ENCODE measurements around the gene BICC1.
A peak's percentile ranks its signal among the peaks of the same experiment; 100 is the strongest.

BICC1 gene

DNA sequence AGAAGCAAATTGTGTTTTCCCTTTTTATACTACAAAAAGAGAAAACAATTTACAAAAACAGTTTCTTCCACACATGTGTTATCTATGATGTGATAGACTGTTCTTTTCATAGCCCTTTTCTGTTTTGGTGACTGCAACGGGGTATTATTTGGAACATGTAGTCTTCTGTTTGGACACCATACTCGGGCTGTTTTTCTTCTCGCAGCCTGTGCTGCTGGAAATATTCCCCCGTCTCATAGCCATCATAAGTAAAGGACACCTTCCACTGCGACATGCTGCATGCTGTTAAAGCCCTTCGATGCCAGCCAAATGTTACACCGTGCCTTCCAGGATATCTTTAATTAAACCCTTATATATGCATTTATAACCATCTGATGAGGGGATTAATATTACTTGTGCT lies 222.4 kb downstream of the BICC1 start:
- H3K4me3 ChIP-seq (ENCODE audit: insufficient read depth, low read depth, low read length), result no peak overlapping the region
- H3K27me3 ChIP-seq (ENCODE audit: control insufficient read depth, insufficient read depth, low read length, poor library complexity, severe bottlenecking), result no peaks in the 10 kb centered on the region
- no peaks in the 10 kb centered on the region for H3K9me3 ChIP-seq (ENCODE audit: control insufficient read depth, low read length)
- no peak overlapping the region for H3K27ac ChIP-seq (ENCODE audit: insufficient read depth, low read depth, low read length, poor library complexity, severe bottlenecking)
- WGBS, 2 experiments, result 79 to 80% methylated on average over 6 of the region's 7 CpGs
- H3K36me3 ChIP-seq (ENCODE audit: control insufficient read depth, insufficient read depth, low read length), result no peaks in the 10 kb centered on the region
- no peaks in the 10 kb centered on the region for H3K4me1 ChIP-seq (ENCODE audit: control insufficient read depth, insufficient read depth, low read length)

DNA sequence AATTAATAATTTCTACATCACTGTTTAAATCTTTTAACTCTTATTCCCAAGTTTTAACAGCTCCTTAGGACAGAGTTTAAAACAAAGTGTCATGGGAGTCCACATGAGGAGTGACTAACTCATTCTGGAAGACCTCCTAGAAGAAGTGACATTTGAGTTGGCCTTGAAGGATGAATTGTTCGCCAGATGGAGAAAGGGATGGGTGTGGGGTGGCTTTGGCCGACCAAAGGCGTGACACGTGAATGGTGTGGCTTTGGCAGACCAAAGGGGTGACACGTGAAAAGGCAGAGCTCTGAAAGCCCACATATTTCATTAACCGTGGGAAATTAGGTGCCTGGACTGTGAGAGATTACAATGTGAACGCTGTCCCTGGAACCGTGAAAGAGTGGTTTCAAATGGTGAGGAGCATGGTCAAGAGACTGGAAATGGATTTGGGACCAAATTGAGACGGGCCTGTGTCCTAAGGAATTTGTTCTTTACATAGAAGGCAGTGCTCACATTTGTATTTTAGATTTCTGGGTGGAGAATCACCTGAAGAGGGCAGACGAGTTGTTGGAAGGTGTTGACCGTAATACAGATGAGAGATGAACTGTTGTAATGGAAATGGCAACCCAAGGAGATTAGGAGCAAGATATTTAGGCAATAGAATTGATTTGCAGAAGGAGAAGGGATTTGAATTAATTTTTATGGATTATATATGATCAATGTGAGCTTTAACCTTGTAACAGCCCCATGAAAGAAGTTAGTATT lies 228.1 kb downstream of the BICC1 start:
- H3K4me1 ChIP-seq (ENCODE audit: control insufficient read depth, insufficient read depth, low read length), result peaks cover 10% of the 10 kb centered on the region
- WGBS, 2 experiments, result 94% methylated on average over 11 of the region's 11 CpGs
- no peaks in the 10 kb centered on the region for H3K27me3 ChIP-seq (ENCODE audit: control insufficient read depth, insufficient read depth, low read length, poor library complexity, severe bottlenecking)
- no peaks in the 10 kb centered on the region for H3K9me3 ChIP-seq (ENCODE audit: control insufficient read depth, low read length)
- no peak overlapping the region for H3K4me3 ChIP-seq (ENCODE audit: insufficient read depth, low read depth, low read length)
- no peaks in the 10 kb centered on the region for H3K36me3 ChIP-seq (ENCODE audit: control insufficient read depth, insufficient read depth, low read length)
- no peak overlapping the region for H3K27ac ChIP-seq (ENCODE audit: insufficient read depth, low read depth, low read length, poor library complexity, severe bottlenecking)

- H3K36me3 ChIP-seq (ENCODE audit: control insufficient read depth, insufficient read depth, low read length), result no peaks in the 10 kb centered on the region
- H3K27me3 ChIP-seq (ENCODE audit: control insufficient read depth, insufficient read depth, low read length, poor library complexity, severe bottlenecking), result no peaks in the 10 kb centered on the region
- H3K27ac ChIP-seq (ENCODE audit: insufficient read depth, low read depth, low read length, poor library complexity, severe bottlenecking), result no peak overlapping the region
- no peaks in the 10 kb centered on the region for H3K9me3 ChIP-seq (ENCODE audit: control insufficient read depth, low read length)
- no peak overlapping the region for H3K4me3 ChIP-seq (ENCODE audit: insufficient read depth, low read depth, low read length)
- H3K4me1 ChIP-seq (ENCODE audit: control insufficient read depth, insufficient read depth, low read length), result peaks cover 16% of the 10 kb centered on the region
- 92 to 97% methylated on average over 4 of the region's 4 CpGs for WGBS, 2 experiments
Observed at GRCh38 chr10:58741673-58742072, 229.0 kb downstream of the BICC1 start.

DNA sequence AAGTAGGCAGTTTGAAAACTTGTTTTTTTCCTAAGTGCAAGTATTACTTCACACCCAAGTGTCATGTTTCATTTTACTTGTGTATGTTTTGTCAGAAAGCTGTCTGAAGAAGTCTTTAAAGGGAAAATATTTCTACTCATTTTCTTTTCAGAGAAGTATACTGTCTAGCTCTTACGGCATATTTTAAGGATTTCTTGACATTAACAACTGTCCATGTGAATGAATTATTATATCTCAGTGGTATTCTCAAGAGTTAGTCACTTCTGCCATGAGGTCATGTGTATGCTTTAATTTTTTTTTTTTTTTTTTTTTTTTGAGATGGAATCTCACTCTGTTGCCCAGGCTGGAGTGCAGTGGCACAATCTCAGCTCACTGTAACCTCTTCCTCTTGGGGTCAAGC lies 229.5 kb downstream of the BICC1 start:
- 100% methylated on average over 1 of the region's 1 CpG; no CpG with 5 or more reads in 1 of the 2 experiments for WGBS, 2 experiments
- H3K36me3 ChIP-seq (ENCODE audit: control insufficient read depth, insufficient read depth, low read length), result no peaks in the 10 kb centered on the region
- H3K9me3 ChIP-seq (ENCODE audit: control insufficient read depth, low read length), result no peaks in the 10 kb centered on the region
- no peak overlapping the region for H3K4me3 ChIP-seq (ENCODE audit: insufficient read depth, low read depth, low read length)
- H3K27me3 ChIP-seq (ENCODE audit: control insufficient read depth, insufficient read depth, low read length, poor library complexity, severe bottlenecking), result no peaks in the 10 kb centered on the region
- no peak overlapping the region for H3K27ac ChIP-seq (ENCODE audit: insufficient read depth, low read depth, low read length, poor library complexity, severe bottlenecking)
- H3K4me1 ChIP-seq (ENCODE audit: control insufficient read depth, insufficient read depth, low read length), result peaks cover 18% of the 10 kb centered on the region

DNA sequence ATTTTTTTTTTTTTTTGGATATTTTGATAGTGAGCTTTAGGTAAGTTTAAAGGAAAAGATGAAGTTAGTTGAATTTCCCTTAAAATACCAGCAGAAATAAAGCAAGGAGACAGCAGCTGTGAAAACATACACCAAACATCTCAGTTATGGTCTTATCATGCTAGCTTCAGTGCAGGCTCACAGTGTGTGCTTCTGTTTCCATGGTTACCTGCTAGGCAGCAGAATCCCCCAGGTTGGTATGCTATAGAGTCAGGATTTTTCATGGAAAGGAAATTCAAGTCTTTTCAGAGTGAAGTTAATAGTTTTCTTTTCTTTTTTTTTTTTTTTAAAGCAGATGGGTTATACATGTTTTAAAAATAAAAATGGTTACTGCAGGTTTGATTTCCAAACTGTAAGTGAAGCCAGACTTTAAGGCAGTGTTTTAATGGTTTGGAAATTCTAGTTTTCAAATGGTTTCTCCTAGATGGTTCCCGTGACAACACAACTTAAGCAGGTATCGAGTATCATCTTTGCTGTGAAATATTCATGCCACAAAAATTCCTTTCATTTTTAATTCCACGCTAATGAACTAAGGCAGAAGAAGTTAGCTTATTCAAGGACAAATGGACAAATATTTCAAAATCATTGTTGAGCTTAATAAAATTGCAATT lies 230.9 kb downstream of the BICC1 start:
- H3K9me3 ChIP-seq (ENCODE audit: control insufficient read depth, low read length), result no peaks in the 10 kb centered on the region

GRCh38 chr10:58746474-58747185 lies 234.0 kb downstream of the BICC1 start:
- Histone ChIP-seq H3K36me3 (ENCODE audit: control insufficient read depth, insufficient read depth, low read length) (no peaks in the 10 kb centered on the region), H3K4me1 (ENCODE audit: control insufficient read depth, insufficient read depth, low read length) (peaks cover 18% of the 10 kb centered on the region), H3K9me3 (ENCODE audit: control insufficient read depth, low read length) (no peaks in the 10 kb centered on the region), H3K27me3 (ENCODE audit: control insufficient read depth, insufficient read depth, low read length, poor library complexity, severe bottlenecking) (no peaks in the 10 kb centered on the region), H3K27ac (ENCODE audit: insufficient read depth, low read depth, low read length, poor library complexity, severe bottlenecking) (no peak overlapping the region), H3K4me3 (ENCODE audit: insufficient read depth, low read depth, low read length) (no peak overlapping the region)
- 78 to 83% methylated on average over 2 of the region's 2 CpGs for WGBS, 2 experiments

More for the DNA sequence above, 230.9 kb downstream of the BICC1 start:
- Histone ChIP-seq H3K4me3 (ENCODE audit: insufficient read depth, low read depth, low read length) (no peak overlapping the region), H3K36me3 (ENCODE audit: control insufficient read depth, insufficient read depth, low read length) (no peaks in the 10 kb centered on the region), H3K27me3 (ENCODE audit: control insufficient read depth, insufficient read depth, low read length, poor library complexity, severe bottlenecking) (no peaks in the 10 kb centered on the region), H3K27ac (ENCODE audit: insufficient read depth, low read depth, low read length, poor library complexity, severe bottlenecking) (peak overlapping the region; percentile 72), H3K4me1 (ENCODE audit: control insufficient read depth, insufficient read depth, low read length) (peaks cover 18% of the 10 kb centered on the region)
- 70 to 86% methylated on average over 3 of the region's 3 CpGs for WGBS, 2 experiments

DNA sequence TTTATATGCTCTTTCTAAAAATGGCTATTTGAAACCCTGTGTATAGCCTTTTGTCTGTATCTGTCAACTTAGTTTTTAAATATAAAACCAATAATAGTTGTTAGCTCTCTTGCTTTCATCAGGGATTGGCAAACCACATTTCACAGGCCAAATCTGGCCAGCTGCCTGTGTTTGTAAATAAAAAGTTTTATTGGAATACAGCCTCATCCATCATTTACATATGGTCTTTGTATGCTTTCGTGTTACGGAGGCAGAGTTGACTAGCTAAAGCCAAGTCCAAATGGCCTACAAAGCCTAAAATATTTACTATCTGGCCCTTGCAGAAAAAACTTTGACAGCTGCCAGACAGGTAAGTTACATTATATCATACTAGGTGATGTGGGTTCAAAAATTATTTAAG lies 235.0 kb downstream of the BICC1 start:
- WGBS, 2 experiments, result 90 to 93% methylated on average over 2 of the region's 2 CpGs
- Histone ChIP-seq H3K4me1 (ENCODE audit: control insufficient read depth, insufficient read depth, low read length) (peaks cover 18% of the 10 kb centered on the region), H3K36me3 (ENCODE audit: control insufficient read depth, insufficient read depth, low read length) (no peaks in the 10 kb centered on the region), H3K4me3 (ENCODE audit: insufficient read depth, low read depth, low read length) (no peak overlapping the region), H3K9me3 (ENCODE audit: control insufficient read depth, low read length) (no peaks in the 10 kb centered on the region), H3K27ac (ENCODE audit: insufficient read depth, low read depth, low read length, poor library complexity, severe bottlenecking) (no peak overlapping the region), H3K27me3 (ENCODE audit: control insufficient read depth, insufficient read depth, low read length, poor library complexity, severe bottlenecking) (no peaks in the 10 kb centered on the region)

DNA sequence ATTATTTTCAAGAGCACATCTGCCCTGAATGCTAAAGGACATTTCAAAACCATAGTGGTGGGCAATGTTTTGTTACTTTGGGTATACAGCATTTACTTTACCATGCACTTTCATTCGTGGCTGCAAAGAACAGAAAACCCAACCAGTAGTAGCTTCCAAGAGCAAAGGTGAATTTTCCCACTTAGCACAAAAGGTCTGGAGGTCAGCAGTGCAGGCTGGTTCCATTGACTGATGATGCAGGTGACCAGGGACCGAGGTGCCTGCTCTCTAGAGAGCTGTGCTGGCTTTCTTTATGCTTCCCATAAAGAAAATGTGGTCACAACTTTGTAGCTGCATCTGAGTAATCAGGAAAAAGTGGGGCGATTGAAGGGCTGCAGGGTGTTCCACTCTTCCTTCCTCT lies 240.0 kb downstream of the BICC1 start:
- Histone ChIP-seq H3K27ac (ENCODE audit: insufficient read depth, low read depth, low read length, poor library complexity, severe bottlenecking) (no peak overlapping the region), H3K9me3 (ENCODE audit: control insufficient read depth, low read length) (no peaks in the 10 kb centered on the region), H3K4me3 (ENCODE audit: insufficient read depth, low read depth, low read length) (no peak overlapping the region), H3K36me3 (ENCODE audit: control insufficient read depth, insufficient read depth, low read length) (no peaks in the 10 kb centered on the region), H3K27me3 (ENCODE audit: control insufficient read depth, insufficient read depth, low read length, poor library complexity, severe bottlenecking) (no peaks in the 10 kb centered on the region), H3K4me1 (ENCODE audit: control insufficient read depth, insufficient read depth, low read length) (peaks cover 9% of the 10 kb centered on the region)
- 90% methylated on average over 3 of the region's 3 CpGs for WGBS, 2 experiments

DNA sequence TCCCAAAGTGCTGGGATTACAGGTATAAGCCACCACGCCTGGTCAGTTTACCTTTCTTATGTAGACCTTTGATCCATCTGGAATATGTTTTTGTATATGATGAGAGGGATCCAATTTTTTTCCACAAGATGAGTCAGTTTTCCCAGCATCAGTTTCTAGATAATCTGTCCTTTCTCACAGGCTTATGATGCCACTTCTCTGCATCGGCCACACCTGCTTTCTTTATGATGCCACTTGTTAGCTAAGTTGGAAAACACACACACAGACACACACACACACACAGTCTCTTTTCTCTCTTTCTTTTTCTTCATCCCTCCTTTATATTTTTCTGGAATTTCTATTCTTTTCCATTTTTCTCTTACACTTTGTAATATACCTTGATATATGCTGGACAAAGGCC lies 240.8 kb downstream of the BICC1 start:
- Histone ChIP-seq H3K36me3 (ENCODE audit: control insufficient read depth, insufficient read depth, low read length) (no peaks in the 10 kb centered on the region), H3K4me3 (ENCODE audit: insufficient read depth, low read depth, low read length) (no peak overlapping the region), H3K9me3 (ENCODE audit: control insufficient read depth, low read length) (no peaks in the 10 kb centered on the region), H3K4me1 (ENCODE audit: control insufficient read depth, insufficient read depth, low read length) (peaks cover 9% of the 10 kb centered on the region), H3K27me3 (ENCODE audit: control insufficient read depth, insufficient read depth, low read length, poor library complexity, severe bottlenecking) (no peaks in the 10 kb centered on the region), H3K27ac (ENCODE audit: insufficient read depth, low read depth, low read length, poor library complexity, severe bottlenecking) (no peak overlapping the region)
- 95 to 96% methylated on average over 2 of the region's 2 CpGs for WGBS, 2 experiments
